Mesothelial cell of epicardium (in vitro differentiated cells): ENCODE measurements around the gene DNAH8. TPM values are rescaled to one million over a fixed set of nuclear protein-coding genes. Genes with fewer than 3 reads are reported as not detected.

Experiments used
- DNase-seq, 2 experiments: peaks; one replicate each; pipeline ENCODE4 v3.0.0; 2021; ENCODE audit warnings: low spot score in 2 of 2; ENCODE audit not compliant: unreplicated experiment in 2 of 2
- H3K27ac Mint-ChIP-seq: 2 replicates; pipeline ENCODE4 v1.8.0; 2021; ENCODE audit warnings: mixed read lengths
- H3K27me3 Mint-ChIP-seq: 2 replicates; pipeline ENCODE4 v1.8.0; 2021; ENCODE audit warnings: low read depth, mixed read lengths
- H3K36me3 Mint-ChIP-seq: 2 replicates; pipeline ENCODE4 v1.8.0; 2021; ENCODE audit warnings: mixed read lengths
- H3K4me1 Mint-ChIP-seq: 2 replicates; pipeline ENCODE4 v1.8.0; 2021; ENCODE audit warnings: mixed read lengths
- H3K4me3 Mint-ChIP-seq: 2 replicates; pipeline ENCODE4 v1.8.0; 2021; ENCODE audit warnings: mild to moderate bottlenecking, moderate library complexity, mixed read lengths
- H3K9me3 Mint-ChIP-seq: 2 replicates; pipeline ENCODE4 v1.8.0; 2021; ENCODE audit warnings: mixed read lengths
- CTCF ChIP-seq: fragments of 200-600 bp; sonication (generic); IDR thresholded peaks from one replicate; pipeline ENCODE4 v1.5.0; 2021; ENCODE audit warnings: antibody characterized with exemption; ENCODE audit not compliant: unreplicated experiment
- total RNA-seq: library from RNA; stranded (reverse); gene quantifications from 3 replicates; pipeline ENCODE4 v1.2.1, GENCODE V29; 2021

DNAH8 gene
- total RNA-seq, 1 donor from 2014 or later: 0.25 TPM

- no peaks in the 10 kb centered on the region for H3K4me1 Mint-ChIP-seq
- H3K4me3 Mint-ChIP-seq: no peak overlapping the region
- H3K27me3 Mint-ChIP-seq: no peaks in the 10 kb centered on the region
- TF ChIP-seq CTCF: no peak
- peaks cover 3% of the 10 kb centered on the region for H3K9me3 Mint-ChIP-seq
- no peak for DNase-seq
- H3K27ac Mint-ChIP-seq: no peak overlapping the region
- peaks cover 42% of the 10 kb centered on the region for H3K36me3 Mint-ChIP-seq
Measured at GRCh38 chr6:38676974-38677544, 38.1 kb upstream of the DNAH8 start.

- no peaks in the 10 kb centered on the region for H3K4me1 Mint-ChIP-seq
- no peak overlapping the region for H3K4me3 Mint-ChIP-seq
- no peak for DNase-seq
- TF ChIP-seq CTCF: no peak
- peaks cover 45% of the 10 kb centered on the region for H3K36me3 Mint-ChIP-seq
- H3K27me3 Mint-ChIP-seq: no peaks in the 10 kb centered on the region
- no peak overlapping the region for H3K27ac Mint-ChIP-seq
- H3K9me3 Mint-ChIP-seq: peaks cover 3% of the 10 kb centered on the region
Measured at GRCh38 chr6:38678178-38678760, 36.8 kb upstream of the DNAH8 start.

- TF ChIP-seq CTCF: no peak
- DNase-seq: no peak
- H3K9me3 Mint-ChIP-seq: peaks cover 3% of the 10 kb centered on the region
- H3K4me3 Mint-ChIP-seq: no peak overlapping the region
- peaks cover 41% of the 10 kb centered on the region for H3K36me3 Mint-ChIP-seq
- H3K4me1 Mint-ChIP-seq: no peaks in the 10 kb centered on the region
- no peak overlapping the region for H3K27ac Mint-ChIP-seq
- no peaks in the 10 kb centered on the region for H3K27me3 Mint-ChIP-seq
Measured at GRCh38 chr6:38679668-38680067, 35.4 kb upstream of the DNAH8 start.

- peaks cover 21% of the 10 kb centered on the region for H3K36me3 Mint-ChIP-seq
- no peaks in the 10 kb centered on the region for H3K4me1 Mint-ChIP-seq
- H3K9me3 Mint-ChIP-seq: no peaks in the 10 kb centered on the region
- no peak overlapping the region for H3K4me3 Mint-ChIP-seq
- no peaks in the 10 kb centered on the region for H3K27me3 Mint-ChIP-seq
- DNase-seq: no peak
- H3K27ac Mint-ChIP-seq: no peak overlapping the region
- TF ChIP-seq CTCF: no peak
Measured at GRCh38 chr6:38681850-38682249, 33.3 kb upstream of the DNAH8 start.

GRCh38 chr6:38684237-38684636 is 30.9 kb upstream of the DNAH8 start:
- Mint-ChIP-seq H3K4me1 (no peaks in the 10 kb centered on the region), H3K27ac (no peak overlapping the region), H3K4me3 (no peak overlapping the region), H3K36me3 (peaks cover 15% of the 10 kb centered on the region), H3K9me3 (no peaks in the 10 kb centered on the region), H3K27me3 (no peaks in the 10 kb centered on the region)
- no peak for TF ChIP-seq CTCF
- no peak for DNase-seq

- DNase-seq: no peak
- Mint-ChIP-seq H3K27ac (no peak overlapping the region), H3K36me3 (peaks cover 13% of the 10 kb centered on the region), H3K4me1 (no peaks in the 10 kb centered on the region), H3K4me3 (no peak overlapping the region), H3K27me3 (no peaks in the 10 kb centered on the region), H3K9me3 (no peaks in the 10 kb centered on the region)
- no peak for TF ChIP-seq CTCF
Measured at GRCh38 chr6:38684904-38685303, 30.2 kb upstream of the DNAH8 start.
